ENCODE results near the gene WBP1. TPM values are rescaled to one million over a fixed set of nuclear protein-coding genes. Genes with fewer than 3 reads are reported as not detected.

WBP1 gene
- polyA plus RNA-seq, 2 of the 4 experiments (the other 2 are of a cell fraction): 59.0 to 62.6 TPM

GRCh38 chr2:74415762-74416395 is 42.4 kb upstream of the WBP1 start:
- no peak for FAIRE-seq
- no peak for DNase-seq (ENCODE audit: low read depth in 1 of 2, low spot score in 1 of 2)
- H3K4me3 ChIP-seq: no peak overlapping the region
- CTCF ChIA-PET: interaction anchor here (0.6 to 1.5 kb wide), 3 partner anchors 24 to 1458 kb away, joined by 3 read pairs; no protein-coding TSS in a partner anchor
- H3K4me1 ChIP-seq: peaks cover 6% of the 10 kb centered on the region; the same call in 1 of the 3 replicates
- TF ChIP-seq CBX8 (IDR thresholded peaks at IDR 0.05) (no peak), HOXB13 (CRISPR knock-in tag; IDR thresholded peaks at IDR 0.05; ENCODE audit: low read depth) (no peak), HOXA7 (CRISPR knock-in tag; IDR thresholded peaks at IDR 0.05) (no peak), POLR2A (IDR thresholded peaks at IDR 0.05; ENCODE audit: low read length) (no peak), CHD2 (IDR thresholded peaks at IDR 0.05; ENCODE audit: low read length, partially characterized antibody) (no peak), NFE2L2 (conservative IDR thresholded peaks at IDR 0.05; ENCODE audit: low read length) (no peak), EHMT2 (IDR thresholded peaks at IDR 0.05; ENCODE audit: low read depth) (no peak), KDM5A (IDR thresholded peaks at IDR 0.05) (no peak), HOXB5 (CRISPR knock-in tag; IDR thresholded peaks at IDR 0.05) (no peak), MYC (IDR thresholded peaks at IDR 0.05; ENCODE audit: borderline replicate concordance, low read length) (no peak), TP53 (CRISPR knock-in tag; IDR thresholded peaks at IDR 0.05) (no peak), ESRRA (IDR thresholded peaks at IDR 0.05; ENCODE audit: borderline replicate concordance, low read length) (no peak)
- WGBS (ENCODE audit: missing lambda C conversion rate): 80% methylated on average over 35 of the region's 35 CpGs
- no peak for ATAC-seq
- H3K27ac ChIP-seq: no peak overlapping the region
- H3K9me3 ChIP-seq: no peaks in the 10 kb centered on the region
- H3K4me2 ChIP-seq: no peak overlapping the region
- POLR2A ChIA-PET: no interaction called here

DNA sequence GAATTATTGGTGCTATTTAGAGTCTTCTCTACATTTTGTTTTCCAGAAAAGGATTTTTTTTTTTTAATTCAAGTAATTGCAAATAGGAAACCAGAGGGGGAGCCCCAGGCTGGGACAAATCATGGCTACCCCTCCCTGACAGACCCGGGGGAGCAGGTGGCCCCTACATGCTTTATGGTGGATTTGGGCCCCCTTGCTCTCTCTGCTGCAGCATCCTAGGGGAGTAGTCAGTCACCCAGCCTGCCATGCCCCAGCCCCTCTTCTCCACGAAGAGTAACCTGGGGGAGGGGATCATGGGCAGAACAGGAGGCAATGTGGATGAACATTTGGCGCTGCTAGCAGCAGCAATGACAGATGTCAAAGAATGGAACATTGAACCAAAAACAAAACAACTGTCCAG is 41.5 kb upstream of the WBP1 start:
- POLR2A ChIA-PET: no interaction called here
- H3K27ac ChIP-seq: no peak overlapping the region

GRCh38 chr2:74417197-74417596 is 41.0 kb upstream of the WBP1 start:
- 49% methylated on average over 3 of the region's 3 CpGs for WGBS (ENCODE audit: missing lambda C conversion rate)
- Histone ChIP-seq H3K27ac (no peak overlapping the region), H3K4me2 (no peak overlapping the region), H3K4me3 (no peak overlapping the region), H3K4me1 (peaks cover 6% of the 10 kb centered on the region; the same call in 1 of the 3 replicates), H3K9me3 (no peaks in the 10 kb centered on the region)
- DNase-seq (ENCODE audit: low read depth in 1 of 2, low spot score in 1 of 2) (no peak), ATAC-seq (no peak), FAIRE-seq (no peak)
- TF ChIP-seq HOXA7 (CRISPR knock-in tag; IDR thresholded peaks at IDR 0.05) (no peak), SREBF2 (IDR thresholded peaks at IDR 0.05) (no peak), BHLHE40 (IDR thresholded peaks at IDR 0.05; ENCODE audit: low read depth, low read length) (no peak), NFE2L2 (conservative IDR thresholded peaks at IDR 0.05; ENCODE audit: low read length) (no peak), MYC (IDR thresholded peaks at IDR 0.05; ENCODE audit: borderline replicate concordance, low read length) (no peak), JUNB (IDR thresholded peaks at IDR 0.05) (no peak)
- TF ChIP-seq, protein P1, sequence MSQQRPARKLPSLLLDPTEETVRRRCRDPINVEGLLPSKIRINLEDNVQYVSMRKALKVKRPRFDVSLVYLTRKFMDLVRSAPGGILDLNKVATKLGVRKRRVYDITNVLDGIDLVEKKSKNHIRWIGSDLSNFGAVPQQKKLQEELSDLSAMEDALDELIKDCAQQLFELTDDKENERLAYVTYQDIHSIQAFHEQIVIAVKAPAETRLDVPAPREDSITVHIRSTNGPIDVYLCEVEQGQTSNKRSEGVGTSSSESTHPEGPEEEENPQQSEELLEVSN (IDR thresholded peaks at IDR 0.05; ENCODE audit: borderline replicate concordance, low read depth): no peak
- CTCF ChIA-PET: interaction anchor here (0.7 to 1.5 kb wide), 2 partner anchors 26 to 82 kb away, joined by 3 read pairs; no protein-coding TSS in a partner anchor
- POLR2A ChIA-PET: no interaction called here

More for the DNA sequence above, 41.5 kb upstream of the WBP1 start:
- WGBS (ENCODE audit: missing lambda C conversion rate): 54% methylated on average over 3 of the region's 3 CpGs
- CTCF ChIA-PET: interaction anchor here (0.7 to 1.5 kb wide), 3 partner anchors 25 to 170 kb away, joined by 3 read pairs; no protein-coding TSS in a partner anchor
- peaks cover 6% of the 10 kb centered on the region; the same call in 1 of the 3 replicates for H3K4me1 ChIP-seq
- no peak for FAIRE-seq
- no peak overlapping the region for H3K4me2 ChIP-seq
- TF ChIP-seq MYC (IDR thresholded peaks at IDR 0.05; ENCODE audit: borderline replicate concordance, low read length) (no peak), RAD21 (conservative IDR thresholded peaks at IDR 0.05 in 1 of 2, IDR thresholded peaks at IDR 0.05 in 1 of 2) (peak in 1 of 2 experiments; percentile 21; a peak in 1 of 5 replicates), ZNF302 (CRISPR knock-in tag; IDR thresholded peaks at IDR 0.05) (no peak)
- no peak for ATAC-seq
- no peak overlapping the region for H3K4me3 ChIP-seq
- DNase-seq (ENCODE audit: low read depth in 1 of 2, low spot score in 1 of 2): no peak
- no peaks in the 10 kb centered on the region for H3K9me3 ChIP-seq

GRCh38 chr2:74417763-74418162 is 40.5 kb upstream of the WBP1 start:
- ATAC-seq: no peak
- no peak for DNase-seq (ENCODE audit: low read depth in 1 of 2, low spot score in 1 of 2)
- CTCF ChIA-PET: interaction anchor here (1.7 kb wide), 1 partner anchor 17 kb away, joined by 5 read pairs; no protein-coding TSS in a partner anchor
- no peak overlapping the region for H3K27ac ChIP-seq
- POLR2A ChIA-PET: no interaction called here
- peaks cover 6% of the 10 kb centered on the region; the same call in 1 of the 3 replicates for H3K4me1 ChIP-seq
- no peak overlapping the region for H3K4me2 ChIP-seq
- H3K9me3 ChIP-seq: no peaks in the 10 kb centered on the region
- H3K4me3 ChIP-seq: no peak overlapping the region
- TF ChIP-seq MAX (IDR thresholded peaks at IDR 0.05) (no peak), SREBF2 (IDR thresholded peaks at IDR 0.05) (no peak), NPAS2 (CRISPR knock-in tag; IDR thresholded peaks at IDR 0.05; ENCODE audit: borderline replicate concordance) (no peak), POLR2AphosphoS2 (conservative IDR thresholded peaks at IDR 0.05; ENCODE audit: low read length) (no peak), HOXB13 (CRISPR knock-in tag; IDR thresholded peaks at IDR 0.05; ENCODE audit: low read depth) (no peak), ZFP36 (IDR thresholded peaks at IDR 0.05; ENCODE audit: borderline replicate concordance, partially characterized antibody) (no peak)
- TF ChIP-seq, protein P2, sequence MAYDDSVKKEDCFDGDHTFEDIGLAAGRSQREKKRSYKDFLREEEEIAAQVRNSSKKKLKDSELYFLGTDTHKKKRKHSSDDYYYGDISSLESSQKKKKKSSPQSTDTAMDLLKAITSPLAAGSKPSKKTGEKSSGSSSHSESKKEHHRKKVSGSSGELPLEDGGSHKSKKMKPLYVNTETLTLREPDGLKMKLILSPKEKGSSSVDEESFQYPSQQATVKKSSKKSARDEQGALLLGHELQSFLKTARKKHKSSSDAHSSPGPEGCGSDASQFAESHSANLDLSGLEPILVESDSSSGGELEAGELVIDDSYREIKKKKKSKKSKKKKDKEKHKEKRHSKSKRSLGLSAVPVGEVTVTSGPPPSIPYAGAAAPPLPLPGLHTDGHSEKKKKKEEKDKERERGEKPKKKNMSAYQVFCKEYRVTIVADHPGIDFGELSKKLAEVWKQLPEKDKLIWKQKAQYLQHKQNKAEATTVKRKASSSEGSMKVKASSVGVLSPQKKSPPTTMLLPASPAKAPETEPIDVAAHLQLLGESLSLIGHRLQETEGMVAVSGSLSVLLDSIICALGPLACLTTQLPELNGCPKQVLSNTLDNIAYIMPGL (CRISPR knock-in tag; IDR thresholded peaks at IDR 0.05; ENCODE audit: borderline replicate concordance): no peak
- TF ChIP-seq, protein P3, sequence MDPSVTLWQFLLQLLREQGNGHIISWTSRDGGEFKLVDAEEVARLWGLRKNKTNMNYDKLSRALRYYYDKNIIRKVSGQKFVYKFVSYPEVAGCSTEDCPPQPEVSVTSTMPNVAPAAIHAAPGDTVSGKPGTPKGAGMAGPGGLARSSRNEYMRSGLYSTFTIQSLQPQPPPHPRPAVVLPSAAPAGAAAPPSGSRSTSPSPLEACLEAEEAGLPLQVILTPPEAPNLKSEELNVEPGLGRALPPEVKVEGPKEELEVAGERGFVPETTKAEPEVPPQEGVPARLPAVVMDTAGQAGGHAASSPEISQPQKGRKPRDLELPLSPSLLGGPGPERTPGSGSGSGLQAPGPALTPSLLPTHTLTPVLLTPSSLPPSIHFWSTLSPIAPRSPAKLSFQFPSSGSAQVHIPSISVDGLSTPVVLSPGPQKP (IDR thresholded peaks at IDR 0.05; ENCODE audit: low read depth, low read length): no peak
- no peak for FAIRE-seq
- 91% methylated on average over 5 of the region's 6 CpGs for WGBS (ENCODE audit: missing lambda C conversion rate)
